Measurements from ENCODE around the gene ITFG1.
"Not testable (repeated sequence)": the region's sequence is repeated elsewhere in the genome, so short reads cannot be mapped to it uniquely, and the experiment has no call there.

ITFG1 gene

DNA sequence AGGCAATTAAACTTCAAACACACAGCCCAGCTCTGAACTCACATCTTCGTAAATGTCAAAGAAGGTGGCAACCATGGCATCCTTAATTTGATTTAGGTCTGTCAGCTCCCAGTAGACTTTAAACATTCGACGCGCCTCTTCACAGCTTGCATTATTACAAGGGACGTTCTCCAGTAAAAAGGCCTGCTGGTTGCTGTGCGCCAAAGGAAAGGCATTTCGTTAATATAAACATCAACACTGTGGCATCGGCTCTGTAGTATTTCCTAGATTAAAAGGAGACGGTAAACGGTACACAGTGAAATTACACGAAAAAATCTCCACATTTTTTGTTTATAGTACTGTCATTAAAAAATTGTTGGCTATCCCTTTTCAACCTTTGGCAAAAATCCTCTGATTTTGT, 200.4 kb downstream of the ITFG1 start:
- intact Hi-C loops (cut with DNase I) = no loop called here

DNA sequence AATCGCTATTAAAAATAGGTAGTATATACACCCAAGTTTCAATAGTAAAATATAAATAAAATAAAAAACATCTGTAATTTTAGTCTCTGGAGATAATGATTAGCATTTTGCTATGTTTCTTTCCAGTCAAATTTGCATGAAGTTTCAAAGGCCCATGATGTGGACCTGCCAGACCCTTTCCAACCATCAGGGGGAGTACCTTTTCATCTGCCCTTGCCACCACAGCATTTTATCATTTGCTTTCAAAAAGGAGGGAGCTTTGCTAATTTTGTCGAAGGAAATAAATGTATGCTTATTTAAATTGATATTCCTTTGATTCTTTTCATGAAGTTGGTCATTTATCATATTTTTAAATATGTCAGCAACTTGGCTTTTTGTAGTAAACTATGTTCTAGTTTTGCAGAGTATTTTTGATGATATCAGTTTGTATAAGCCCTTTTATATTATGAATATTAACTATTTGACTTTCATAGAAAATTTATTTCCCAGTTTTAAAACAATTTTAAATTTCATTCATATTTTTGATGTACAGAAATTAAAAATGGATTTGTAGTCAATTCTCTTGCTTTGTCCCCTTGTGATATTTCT, 201.9 kb downstream of the ITFG1 start:
- no peak for DNase-seq
- intact Hi-C loops (cut with DNase I) = no loop called here

More for the DNA sequence above, 200.4 kb downstream of the ITFG1 start:
- no peak for DNase-seq

DNA sequence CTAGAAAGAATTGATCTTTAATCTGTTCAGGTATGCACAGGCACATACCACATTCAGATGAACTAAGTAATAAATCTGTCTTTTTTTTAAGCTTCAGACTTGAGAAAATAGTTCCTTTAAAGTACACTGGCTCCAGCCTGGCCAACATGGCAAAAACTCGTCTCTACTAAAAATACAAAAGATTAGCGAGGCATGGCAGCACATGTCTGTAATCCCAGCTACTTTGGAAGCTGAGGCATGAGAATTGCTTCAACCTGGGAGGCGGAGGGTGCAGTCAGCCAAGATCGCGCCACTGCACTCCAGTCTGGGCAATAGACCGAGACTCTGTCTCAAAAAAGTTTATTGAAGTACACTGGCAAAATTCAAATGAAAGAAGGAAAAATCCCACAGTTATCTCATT, 206.1 kb downstream of the ITFG1 start:
- intact Hi-C loops (cut with DNase I) = no loop called here
- DNase-seq = no peak

DNA sequence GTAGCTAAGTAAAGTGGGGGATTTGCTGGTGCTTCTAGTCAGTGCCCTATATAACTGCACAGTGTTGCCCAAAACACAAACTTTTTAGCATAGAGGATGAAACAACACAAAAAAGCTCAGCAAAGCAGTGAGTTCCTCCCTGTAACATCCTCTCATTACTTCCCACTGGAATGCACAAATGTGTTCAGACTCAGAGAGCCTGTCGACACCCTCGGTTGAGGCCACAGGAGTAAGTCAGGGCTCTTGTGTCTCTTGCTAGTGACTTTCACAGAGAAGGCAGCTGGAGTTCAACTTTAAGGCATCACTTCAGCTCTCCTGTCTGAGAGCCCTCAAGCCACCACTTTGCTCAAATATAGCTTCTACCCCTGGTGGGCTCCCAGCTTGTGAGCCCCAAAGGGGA, 209.9 kb downstream of the ITFG1 start:
- intact Hi-C loops (cut with DNase I) = no loop called here
- DNase-seq = no peak

DNA sequence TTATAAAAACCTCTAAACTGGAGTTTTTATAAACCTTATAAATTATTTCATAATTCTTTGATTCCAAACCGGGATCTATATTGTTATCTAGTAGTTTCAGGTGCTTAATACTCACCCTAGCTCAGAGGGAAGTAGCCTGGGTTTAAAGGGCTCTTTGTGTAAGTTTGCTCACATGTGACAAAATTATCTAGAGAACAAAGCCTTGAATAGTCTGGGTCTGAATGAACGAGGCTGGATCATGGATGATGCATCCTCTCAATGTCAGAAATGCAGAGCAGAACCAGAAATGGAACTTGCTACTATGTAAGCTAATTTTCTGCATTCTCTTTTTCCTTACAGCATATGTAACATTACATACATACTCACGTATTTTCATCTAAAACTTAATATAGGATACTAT, 213.2 kb downstream of the ITFG1 start:
- DNase-seq = no peak
- intact Hi-C loops (cut with DNase I) = no loop called here

DNA sequence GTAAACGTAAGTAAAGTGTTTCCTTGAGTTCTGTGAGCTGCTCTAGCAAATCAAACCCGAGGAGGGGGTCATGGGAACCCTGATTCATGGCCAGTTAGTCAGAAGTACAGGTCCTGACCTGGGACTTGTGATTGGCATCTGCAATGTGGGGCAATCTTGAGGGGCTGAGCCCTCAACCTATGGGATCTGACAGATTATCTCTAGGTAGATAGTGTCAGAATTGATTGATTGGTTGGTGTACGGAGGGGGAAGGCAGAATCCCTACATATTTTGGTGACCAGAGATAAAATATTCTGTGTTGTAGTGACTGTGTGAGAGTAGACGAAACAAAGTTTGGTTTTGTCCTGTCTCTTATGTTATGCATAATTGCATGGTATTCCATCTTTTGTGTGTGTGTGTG, 216.7 kb downstream of the ITFG1 start:
- DNase-seq = no peak
- intact Hi-C loops (cut with DNase I) = no loop called here

DNA sequence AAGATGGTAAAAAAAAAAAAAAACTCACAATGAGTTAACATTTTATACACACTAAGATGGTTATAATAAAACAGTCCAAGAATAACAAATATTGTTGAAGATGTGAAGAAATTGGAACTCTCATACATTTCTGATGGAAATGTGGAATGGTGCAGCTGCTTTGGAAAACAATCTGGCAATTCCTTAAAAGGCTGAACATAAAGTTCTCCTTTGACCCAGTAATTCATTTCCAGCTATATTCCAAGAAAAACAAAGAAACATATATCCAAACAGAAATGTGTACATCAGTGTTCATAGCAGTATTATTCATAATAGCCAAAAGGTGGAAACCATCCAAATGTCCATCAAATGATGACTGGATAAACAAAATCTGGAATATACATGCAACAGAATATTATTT, 219.8 kb downstream of the ITFG1 start:
- DNase-seq = no peak
- intact Hi-C loops (cut with DNase I) = no loop called here

DNA sequence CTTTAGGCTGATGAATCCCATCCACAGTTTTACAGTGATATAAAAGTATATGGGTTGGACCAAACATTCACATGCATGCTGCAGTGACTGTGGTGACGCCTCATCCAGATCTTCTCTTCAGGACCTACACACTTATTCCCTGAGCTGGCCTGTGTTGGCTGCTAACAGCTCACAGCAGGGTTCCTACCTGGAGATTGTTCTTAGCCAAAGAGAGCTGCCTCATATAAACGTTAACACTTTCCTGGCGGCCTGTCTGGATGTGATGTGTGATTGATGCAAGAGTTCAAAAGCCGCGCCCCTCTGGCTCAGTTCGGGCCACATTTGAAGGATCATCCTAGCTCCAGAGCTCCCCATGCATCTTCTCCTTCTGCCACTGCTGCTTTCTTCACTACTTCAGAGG, 224.1 kb downstream of the ITFG1 start:
- intact Hi-C loops (cut with DNase I) = no loop called here
- DNase-seq = no peak

DNA sequence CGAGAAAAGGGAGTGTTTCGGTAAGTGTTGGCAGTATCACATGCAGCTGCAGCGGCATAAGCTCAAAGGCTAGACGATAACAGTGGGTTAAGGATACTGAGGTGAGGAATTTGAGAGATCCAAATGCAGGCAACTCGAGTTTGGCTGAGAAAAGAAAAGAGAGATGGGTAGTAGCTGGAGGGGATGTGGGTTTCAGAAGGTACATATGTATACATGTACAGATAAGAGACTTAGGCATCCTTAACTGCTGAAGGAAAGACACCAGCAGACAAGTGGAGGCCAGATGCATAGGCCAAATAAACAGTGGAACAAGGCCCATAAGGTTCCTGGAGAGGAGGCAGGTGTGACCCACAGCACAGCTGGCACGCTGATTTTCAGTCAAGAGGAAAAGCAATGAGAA, 230.6 kb downstream of the ITFG1 start:
- DNase-seq = no peak
- intact Hi-C loops (cut with DNase I) = no loop called here

DNA sequence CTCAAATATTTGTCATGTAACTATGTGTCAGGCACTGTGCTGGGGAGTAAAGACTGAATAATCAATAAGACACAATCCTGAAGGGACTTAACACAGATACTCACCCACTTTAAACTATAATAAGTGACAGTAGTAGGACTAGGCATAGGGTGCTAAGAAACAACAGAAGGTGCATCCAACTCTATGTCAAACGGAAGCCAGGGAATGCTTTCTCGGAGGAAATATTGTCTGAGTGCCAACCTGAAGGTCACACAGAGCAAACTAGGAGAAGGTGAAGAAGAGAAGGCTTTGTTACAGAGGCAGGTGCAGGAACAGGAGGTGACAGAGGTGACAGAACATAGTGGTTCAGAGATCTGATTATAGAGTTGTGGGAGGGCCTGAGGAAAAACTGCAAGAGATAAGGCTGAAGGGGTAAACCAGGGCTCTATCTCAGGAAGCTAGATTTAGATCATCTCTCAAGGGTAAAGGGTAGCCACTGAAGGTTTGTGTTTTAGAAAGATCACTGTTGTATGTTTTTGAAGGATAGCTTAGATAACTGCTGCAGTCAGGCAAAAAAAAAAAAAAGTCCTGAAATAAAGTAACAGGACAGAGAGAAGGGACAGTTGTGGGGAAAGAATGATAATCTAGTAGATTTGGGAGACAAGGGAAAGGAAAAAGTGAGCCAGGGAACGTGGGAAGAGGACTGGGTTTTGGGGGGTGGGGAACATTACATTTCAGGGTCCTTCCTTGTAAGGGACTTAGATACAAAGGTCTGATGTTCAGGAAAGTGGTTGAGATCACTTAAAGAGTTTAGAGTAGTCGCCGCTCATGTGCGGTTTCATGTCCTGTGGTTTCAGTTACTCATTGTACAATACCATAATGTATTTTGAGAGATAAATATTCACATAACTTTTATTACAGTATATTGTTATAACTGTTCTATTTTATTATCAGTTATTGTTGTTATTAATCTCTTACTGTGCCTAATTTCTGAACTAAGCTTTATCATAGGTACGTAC, 231.5 kb downstream of the ITFG1 start:
- no peak for DNase-seq
- intact Hi-C loops (cut with DNase I) = no loop called here

DNA sequence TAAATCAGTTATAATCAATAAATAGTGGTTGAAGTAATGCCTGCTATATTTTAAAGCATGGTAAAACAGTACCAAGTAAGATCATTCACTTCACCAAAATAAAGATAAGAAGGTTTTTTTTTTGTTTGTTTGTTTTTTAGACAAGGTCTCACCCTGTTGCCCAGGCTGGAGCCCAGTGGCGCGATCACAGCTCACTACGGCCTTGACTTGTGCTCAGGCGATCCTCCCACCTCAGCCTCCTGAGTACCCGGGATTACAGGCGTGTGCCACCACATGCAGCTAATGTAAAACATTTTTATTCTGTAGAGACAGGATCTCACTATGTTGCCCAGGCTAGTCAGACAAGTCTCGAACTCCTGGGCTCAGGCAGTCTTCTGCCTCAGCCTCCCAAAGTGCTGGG, 232.6 kb downstream of the ITFG1 start:
- DNase-seq = no peak
- intact Hi-C loops (cut with DNase I) = no loop called here

DNA sequence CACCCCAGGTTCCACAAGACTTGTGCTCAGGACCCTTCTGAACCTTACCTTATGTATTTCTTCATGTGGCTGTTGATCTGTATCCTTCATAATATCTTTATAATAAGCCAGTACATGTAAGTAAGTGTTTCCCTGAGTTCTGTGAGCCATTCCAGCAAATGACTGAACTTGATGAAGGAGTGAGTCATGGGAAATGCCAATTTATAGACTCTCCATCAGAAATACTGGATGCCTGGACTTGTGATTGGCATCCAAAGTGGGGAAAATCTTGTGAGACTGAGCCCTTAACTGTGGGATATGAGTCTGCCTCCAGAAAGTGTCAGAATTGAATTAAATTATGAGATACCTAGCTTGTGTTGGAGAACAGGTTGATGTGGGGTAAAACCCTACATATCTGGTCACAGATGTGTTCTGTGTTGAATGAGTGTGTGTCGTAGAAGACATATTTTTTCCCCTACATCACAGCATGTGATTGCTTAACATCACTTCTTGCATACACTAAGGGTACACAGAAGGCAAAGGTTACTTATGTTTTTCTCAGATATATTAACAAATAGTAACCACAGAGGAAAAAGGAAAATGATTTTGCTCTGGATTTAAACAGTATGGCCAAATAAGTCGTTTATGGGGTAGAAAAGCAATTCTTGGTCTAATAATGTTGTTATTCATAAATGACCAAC, 247.0 kb downstream of the ITFG1 start:
- DNase-seq = no peak
- intact Hi-C loops (cut with DNase I) = no loop called here

DNA sequence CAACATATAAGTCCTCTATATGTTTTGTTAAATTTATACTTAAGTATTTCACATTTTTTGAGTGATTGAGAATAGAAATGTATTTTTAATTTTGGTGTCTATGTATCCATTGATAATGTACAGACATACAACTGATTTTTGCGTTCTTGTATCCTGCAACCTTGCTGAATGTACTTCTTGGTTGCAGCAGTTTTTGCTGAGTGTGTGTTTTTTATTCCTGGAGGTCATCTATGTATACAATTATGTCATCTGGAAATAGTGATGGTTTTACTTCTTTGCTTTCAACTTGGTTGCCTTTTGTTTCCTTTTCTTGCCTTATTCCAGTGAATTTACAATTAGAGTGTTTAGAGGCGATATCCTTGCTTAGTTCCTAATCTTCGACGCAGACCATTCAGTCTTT, 249.6 kb downstream of the ITFG1 start:
- intact Hi-C loops (cut with DNase I) = no loop called here
- DNase-seq = no peak

DNA sequence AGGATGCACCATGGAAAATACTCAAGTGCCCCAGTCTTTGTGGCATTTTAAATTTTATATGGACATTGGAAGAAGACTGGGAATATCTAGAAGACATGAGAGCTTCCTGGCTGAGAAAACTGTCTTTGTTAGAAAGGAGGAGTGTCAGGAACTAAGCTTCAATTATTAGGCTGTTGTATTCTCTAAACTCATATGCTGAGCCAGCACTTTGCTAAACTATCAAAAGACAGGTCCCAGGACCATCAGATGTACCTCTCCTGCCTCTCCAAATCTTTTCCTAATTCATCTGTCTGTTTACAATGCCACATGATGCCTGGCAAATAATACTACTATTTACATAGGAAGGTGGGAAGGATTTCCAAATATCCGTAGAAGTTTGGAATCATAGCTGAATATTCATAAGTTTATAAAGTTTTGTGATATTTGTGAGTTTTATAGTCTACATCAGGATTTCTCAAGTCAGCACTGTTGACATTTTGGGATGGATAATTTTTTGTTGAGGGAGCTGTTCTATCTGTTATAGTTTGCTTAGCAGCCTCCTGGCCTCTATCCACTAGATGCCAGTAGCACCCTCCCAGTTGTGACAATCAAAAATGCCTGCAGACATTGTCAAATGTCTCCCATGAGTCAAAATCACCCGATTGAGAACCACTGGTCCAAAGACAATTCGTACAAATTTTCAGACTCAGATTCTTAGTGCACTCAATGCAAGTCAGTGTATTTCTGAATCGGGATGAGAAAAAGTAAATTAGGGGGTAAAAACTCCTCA, 255.9 kb downstream of the ITFG1 start:
- intact Hi-C loops (cut with DNase I) = loop anchor here (5.0 kb wide), 1 partner anchor 852 kb away; no protein-coding TSS in a partner anchor
- peak in 2 of 10 donors; percentile 16 to 20 for DNase-seq

DNA sequence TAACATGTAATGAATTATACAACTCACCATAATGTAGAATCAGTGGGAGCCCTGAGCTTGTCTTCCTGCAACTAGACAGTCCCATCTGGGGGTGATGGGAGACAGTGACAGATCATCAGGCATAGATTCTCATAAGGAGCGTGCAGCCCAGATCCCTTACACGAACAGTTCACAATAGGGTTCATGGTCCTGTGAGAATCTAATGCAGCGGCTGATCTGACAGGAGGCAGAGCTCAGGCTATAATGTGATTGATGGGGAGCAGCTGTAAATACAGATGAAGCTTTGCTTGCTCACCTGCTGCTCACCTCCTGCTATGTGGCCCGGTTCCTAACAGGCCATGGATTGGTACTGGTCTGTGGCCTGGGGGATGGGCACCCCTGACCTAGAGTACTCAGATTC, 257.4 kb downstream of the ITFG1 start:
- intact Hi-C loops (cut with DNase I) = not testable (repeated sequence)
- DNase-seq = peak in 1 of 10 donors; percentile 47

DNA sequence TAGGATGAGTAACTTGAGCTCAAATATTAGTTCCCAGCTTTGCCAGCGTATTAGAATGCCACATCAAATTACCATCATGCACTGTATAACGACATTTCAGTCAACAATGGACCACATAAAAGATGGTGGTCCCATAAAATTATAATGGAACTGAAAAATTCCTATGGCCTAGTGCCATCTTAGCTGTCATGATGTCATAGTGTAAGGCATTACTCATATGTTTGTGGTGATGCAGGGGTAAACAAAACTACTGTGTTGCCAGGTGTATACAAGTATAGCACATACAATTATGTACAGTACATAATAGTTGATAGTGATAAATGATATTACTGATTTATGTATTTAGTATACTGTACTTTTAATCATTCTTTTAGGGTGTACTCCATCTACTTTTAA, 262.7 kb downstream of the ITFG1 start:
- no peak for DNase-seq
- intact Hi-C loops (cut with DNase I) = no loop called here

DNA sequence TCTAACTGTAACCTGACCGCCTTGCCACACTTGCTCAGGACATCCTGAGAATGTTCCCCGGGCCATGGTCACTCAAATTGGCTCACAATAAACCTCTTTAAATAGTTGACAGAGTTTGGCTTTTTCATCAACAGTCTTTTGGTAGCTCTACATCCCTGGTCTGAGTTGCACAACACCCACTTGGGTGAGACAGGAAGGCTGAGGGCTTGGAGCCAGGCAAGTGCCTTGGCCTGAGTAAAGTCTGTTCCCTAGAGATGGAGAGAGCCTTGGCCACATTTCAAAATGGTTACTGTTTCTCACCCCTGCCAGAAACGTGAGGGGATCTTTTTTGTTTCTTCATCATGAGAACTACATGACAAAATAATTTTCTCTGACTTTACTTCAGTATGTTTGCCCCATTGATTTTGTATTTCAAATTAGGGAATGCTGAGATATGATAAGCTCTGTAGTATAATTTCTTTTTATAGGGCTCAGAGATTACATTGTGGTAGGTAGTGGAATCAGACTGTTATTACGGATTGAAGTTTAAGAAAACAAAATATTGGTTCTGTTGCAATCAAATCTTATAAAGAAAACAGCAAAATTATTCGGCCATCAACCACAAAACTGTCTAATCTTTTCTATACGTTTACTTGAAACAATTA, 263.2 kb downstream of the ITFG1 start:
- DNase-seq = no peak
- intact Hi-C loops (cut with DNase I) = no loop called here

DNA sequence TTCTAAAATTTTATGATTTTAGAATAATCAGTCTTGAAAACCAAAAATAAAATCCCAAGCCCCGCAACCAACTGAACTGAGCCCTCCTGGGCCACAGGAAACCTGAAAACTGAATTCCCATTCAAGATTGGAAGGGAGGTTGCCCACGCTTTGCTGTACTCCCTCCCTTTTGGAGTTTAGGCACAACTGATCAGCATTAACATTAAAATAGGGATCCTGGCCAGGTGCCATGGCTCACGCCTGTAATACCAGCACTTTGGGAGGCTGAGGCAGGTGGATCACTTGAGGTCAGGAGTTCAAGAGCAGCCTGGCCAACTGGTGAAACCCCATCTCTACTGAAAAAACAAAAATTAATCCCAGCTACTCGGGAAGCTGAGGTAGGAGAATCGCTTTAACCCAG, 264.4 kb downstream of the ITFG1 start:
- no peak for DNase-seq
- intact Hi-C loops (cut with DNase I) = no loop called here

DNA sequence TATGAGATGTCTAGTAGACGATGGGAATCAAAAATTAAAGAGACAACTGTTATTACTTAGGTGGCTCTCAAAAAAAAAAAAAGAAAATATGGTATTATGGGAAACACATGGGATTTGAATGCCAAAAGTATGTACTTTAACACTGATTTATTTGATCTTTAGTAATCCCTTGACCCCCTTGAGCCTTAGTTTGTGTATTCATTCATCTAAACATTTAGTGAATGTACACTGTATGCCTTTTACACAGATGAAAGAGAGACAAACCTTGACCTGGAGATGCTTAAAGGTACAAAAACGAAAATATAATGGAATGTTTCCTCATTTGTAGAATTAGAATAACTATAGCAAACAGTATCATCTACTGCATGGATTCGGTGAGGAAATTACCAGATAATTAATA, 278.5 kb downstream of the ITFG1 start:
- intact Hi-C loops (cut with DNase I) = no loop called here
- no peak for DNase-seq

DNA sequence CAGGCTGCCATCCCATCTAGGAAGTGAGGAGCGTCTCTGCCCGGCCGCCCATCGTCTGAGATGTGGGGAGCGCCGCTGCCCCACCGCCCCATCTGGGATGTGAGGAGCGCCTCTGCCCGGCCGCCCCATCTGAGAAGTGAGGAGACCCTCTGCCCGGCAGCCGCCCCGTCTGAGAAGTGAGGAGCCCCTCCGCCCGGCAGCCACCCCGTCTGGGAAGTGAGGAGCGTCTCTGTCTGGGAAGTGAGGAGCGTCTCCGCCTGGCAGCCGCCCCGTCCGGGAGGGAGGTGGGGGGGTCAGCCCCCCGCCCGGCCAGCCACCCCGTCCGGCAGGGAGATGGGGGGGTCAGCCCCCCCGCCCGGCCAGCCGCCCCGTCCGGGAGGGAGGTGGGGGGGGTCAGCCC, 279.8 kb downstream of the ITFG1 start:
- intact Hi-C loops (cut with DNase I) = not testable (repeated sequence)

More for the DNA sequence above, 279.8 kb downstream of the ITFG1 start:
- DNase-seq = peak in 1 of 10 donors; percentile 73
